NCI-H510A treated with DMSO at 0.1 percent for 48 hours (cell line): Measurements from ENCODE around the gene NKIRAS1.
"Not testable (repeated sequence)": the region's sequence is repeated elsewhere in the genome, so short reads cannot be mapped to it uniquely, and the experiment has no call there.

Source experiments
- DNase-seq: peaks from one replicate; lab custom pipeline; 2025; lab: John Stamatoyannopoulos, UW

NKIRAS1 gene

GRCh38 chr3:23940775-23941174, 24.0 kb upstream of the NKIRAS1 start:
- DNase-seq, result no peak

GRCh38 chr3:23938688-23939087, 21.9 kb upstream of the NKIRAS1 start:
- DNase-seq, result no peak

- no peak for DNase-seq
Observed at GRCh38 chr3:23937296-23937695, 20.5 kb upstream of the NKIRAS1 start.

GRCh38 chr3:23934253-23934652, 17.5 kb upstream of the NKIRAS1 start:
- no peak for DNase-seq

GRCh38 chr3:23932571-23932970, 15.8 kb upstream of the NKIRAS1 start:
- no peak for DNase-seq

GRCh38 chr3:23931597-23931996, 14.8 kb upstream of the NKIRAS1 start:
- no peak for DNase-seq

DNA sequence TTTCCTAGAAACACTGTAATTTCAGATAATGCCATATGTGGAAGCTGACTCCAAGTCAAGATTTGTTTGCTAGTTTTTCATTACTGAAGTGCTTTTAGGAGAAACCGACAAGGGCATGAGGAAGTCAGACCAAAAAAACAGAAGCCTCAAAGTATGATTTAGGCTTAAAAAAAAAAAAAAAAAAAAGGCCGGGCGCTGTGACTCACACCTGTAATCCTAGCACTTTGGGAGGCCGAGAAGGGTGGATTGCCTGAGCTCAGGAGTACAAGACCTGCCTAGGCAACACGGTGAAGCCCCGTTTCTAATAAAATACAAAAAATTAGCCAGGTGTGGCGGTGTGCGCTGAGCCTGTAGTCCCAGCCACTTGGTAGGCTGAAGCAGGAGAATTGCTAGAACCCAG, 11.7 kb upstream of the NKIRAS1 start:
- no peak for DNase-seq

GRCh38 chr3:23926736-23927135, 9.9 kb upstream of the NKIRAS1 start:
- no peak for DNase-seq

DNA sequence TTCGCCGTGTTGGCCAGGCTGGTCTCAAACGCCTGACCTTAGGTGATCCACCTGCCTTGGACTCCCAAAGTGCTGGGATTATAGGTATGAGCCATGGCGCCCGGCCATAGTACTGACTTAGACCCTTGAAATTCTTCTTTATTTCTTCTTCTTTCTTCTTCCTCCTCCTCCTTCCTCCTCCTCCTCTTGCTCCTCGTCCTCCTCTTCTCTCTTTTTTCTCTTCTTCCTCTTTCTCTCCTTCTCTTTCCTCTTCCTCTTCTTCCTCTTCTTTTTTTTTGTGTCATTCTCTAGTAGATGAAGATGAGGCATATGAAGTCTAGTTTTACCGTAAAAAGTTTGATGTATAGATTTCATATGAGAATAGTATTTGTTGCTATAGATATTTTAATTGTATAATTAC, 9.5 kb upstream of the NKIRAS1 start:
- DNase-seq, result no peak

DNA sequence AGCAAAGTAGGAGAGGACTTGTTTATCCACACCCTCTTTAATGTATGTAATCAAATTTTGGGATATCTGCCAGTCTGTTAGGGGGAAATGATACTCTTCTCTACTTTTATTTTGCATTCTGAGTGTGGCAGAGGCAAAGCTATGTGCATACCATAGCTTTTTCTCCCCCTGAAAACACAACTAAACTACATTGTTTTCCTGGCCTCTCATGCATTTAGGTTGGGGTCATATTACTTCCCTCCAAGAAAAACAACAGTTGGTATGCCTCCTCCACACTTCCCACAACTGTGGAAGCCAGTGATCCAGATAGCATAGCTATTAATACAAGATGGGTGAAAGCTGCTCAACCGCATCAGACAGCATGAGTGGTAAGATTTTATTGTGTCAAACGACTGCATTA, 7.0 kb upstream of the NKIRAS1 start:
- no peak for DNase-seq

DNA sequence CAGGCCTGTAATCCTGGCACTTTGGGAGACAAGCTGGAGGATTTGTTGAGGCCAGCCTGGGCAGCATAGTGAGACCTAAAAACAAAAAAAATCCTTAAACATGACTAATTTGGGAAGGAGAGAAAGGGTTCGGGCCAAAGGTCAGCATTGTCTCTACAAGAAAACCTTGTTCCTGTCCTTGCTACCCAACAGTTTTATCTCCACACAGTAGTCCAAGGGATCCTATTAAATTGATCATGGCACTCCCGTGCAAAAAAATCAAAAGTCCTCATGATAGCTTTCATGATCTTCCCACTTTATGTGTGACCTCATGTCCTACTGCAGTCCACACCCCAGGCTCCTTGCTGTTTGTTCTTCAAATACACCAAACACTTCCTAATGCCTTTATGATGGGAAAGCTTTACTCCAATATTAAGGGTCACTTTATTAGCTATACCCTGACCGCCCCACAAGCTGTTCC, 4.3 kb upstream of the NKIRAS1 start:
- no peak for DNase-seq

DNA sequence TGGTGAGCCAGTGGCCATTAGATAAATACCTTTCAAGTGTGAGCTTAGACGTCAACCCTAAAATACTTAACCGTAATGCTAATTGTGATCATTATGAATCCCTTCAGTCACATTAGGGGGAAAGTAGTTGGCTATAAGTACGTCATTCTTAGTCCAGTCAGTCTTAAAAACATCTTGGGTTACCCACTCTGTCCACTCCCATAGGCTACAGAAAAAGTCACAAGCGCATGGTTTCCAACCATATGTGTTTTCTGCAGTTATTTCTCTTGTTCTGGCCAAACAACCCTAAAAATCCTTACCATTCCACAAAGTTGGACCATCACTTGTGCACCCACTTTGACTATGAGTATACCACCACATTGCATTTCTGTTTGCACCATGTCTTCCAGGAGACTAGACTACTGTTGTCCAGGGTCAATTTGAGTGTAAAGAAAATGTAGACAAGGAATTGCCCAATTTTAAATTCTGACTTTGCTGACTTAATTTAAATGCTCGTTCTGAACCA, 3.4 kb upstream of the NKIRAS1 start:
- no peak for DNase-seq

DNA sequence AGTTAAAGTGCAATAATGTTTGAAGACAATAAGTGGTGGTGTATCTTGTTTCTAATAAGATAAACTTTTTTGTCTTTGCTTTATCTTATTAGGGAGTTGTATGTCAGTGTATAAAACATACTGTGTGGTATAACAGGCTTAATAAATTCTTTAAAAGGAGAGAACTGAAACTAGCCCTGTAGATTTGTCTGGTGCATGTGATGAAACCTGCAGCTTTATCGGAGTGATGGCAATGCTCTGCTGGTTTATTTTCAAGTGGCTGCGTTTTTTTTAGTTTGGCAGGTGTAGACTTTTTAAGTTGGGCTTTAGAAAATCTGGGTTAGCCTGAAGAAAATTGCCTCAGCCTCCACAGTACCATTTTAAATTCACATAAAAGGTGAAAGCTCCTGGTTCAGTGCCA, 2.8 kb upstream of the NKIRAS1 start:
- no peak for DNase-seq

DNA sequence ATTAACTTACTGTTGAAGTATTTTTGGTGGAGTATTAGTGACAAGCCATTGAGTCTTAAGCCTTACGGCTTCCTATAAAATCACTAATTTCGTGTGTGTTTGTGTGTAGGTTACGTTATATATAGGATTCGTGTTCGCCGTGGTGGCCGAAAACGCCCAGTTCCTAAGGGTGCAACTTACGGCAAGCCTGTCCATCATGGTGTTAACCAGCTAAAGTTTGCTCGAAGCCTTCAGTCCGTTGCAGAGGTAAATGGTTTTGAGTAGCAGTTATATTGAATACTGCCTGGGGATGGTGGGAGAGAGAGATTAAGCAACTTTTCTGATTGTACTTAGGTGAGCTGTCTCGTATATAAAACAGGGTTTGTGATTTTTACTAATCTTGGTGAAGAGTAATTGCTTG, 1.5 kb upstream of the NKIRAS1 start:
- not testable (repeated sequence) for DNase-seq

DNA sequence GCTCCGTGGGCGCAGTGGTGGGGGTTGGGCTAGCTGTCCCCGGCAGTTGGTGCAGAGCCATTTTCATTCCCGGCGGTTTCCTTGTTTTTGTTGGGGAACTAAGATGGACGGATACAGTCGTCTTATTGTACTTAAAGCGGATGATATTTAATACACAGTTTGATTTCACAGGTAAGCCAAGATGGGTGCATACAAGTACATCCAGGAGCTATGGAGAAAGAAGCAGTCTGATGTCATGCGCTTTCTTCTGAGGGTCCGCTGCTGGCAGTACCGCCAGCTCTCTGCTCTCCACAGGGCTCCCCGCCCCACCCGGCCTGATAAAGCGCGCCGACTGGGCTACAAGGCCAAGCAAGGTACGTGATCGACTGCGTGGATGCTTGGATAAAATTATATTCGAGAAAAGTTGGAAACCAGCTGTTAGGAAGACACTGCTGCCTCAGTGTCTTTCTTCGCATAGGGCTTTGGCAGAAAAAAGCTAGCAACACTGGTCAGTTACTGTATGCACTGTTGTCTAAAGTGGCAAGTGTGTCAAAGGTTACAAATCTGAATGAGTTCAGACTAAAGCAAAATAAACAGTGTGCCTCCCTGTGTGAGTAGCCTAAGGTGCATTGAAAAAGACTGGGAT, 1.0 kb upstream of the NKIRAS1 start:
- not testable (repeated sequence) for DNase-seq

DNA sequence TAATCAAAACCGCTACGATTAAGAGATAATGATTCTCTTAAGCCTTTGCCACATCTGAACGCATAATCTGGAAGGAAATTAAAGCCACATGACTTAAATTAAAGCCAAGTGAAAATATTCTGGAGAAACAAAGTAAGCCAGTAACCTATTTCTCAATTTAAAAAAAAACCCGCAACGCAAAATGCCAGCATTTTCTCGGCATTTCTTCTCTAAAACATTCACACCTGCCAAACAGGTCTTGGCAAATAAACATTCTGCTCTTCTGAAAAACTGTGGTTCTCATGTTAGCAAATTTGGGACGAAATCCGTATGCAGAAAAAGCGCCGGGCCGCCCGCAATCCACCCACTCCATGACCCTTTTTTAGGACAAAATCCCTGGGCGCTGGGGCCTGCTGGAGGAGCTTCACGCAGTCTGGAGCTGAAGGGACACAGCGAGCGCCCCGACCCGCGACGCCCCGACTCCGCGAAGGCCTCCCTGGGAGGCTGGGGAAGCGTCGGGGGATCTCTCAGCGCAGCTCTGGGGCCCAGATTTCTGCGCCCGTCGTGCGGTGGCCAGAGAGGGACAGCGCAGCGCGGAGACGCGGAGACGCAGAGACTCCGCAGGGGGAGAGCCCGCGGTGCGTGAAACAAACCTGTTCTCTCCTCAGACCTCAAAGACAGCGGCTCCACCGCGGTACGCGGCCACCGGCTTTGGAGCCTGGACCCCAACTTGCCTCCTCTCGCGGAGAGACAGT, 471 bp downstream of the NKIRAS1 start:
- no peak for DNase-seq

DNA sequence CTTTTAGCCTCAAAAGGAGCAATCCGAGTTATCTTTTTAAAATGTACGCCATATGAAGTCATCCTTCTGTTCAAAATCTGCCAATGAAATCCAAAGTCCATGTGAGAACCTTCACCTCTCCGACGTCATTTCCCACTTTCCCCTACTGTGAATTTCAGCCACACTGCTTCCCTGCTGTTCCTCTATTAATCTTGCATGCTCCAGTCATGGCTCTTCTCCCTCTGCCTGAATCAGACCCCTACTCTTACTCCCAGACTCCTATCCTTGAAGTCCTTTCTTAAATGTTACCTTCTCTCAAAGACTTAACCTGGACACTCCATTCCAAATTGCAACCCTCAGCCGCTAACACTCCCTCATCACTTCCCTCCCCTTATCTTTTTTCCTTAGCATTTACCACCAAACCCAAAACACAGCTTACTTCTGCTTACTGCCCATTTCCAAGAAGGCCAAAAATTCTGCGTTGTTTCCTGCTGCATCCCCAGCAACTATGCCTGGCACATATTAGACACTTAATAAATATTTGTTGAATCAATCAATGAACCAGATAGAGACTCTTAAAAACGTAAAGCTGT, 1.2 kb downstream of the NKIRAS1 start:
- DNase-seq, result no peak

GRCh38 chr3:23913873-23914743, 2.7 kb downstream of the NKIRAS1 start:
- DNase-seq, result no peak

GRCh38 chr3:23913182-23913581, 3.6 kb downstream of the NKIRAS1 start:
- DNase-seq, result no peak

- not testable (repeated sequence) for DNase-seq
Observed at GRCh38 chr3:23912335-23912734, 4.5 kb downstream of the NKIRAS1 start.

GRCh38 chr3:23911397-23911796, 5.4 kb downstream of the NKIRAS1 start:
- DNase-seq, result no peak

- no peak for DNase-seq
Observed at GRCh38 chr3:23909341-23909740, 7.4 kb downstream of the NKIRAS1 start.
